Neural progenitor cell (in vitro differentiated cells): ENCODE measurements around the gene KLC1. TPM values are rescaled to one million over a fixed set of nuclear protein-coding genes. Genes with fewer than 3 reads are reported as not detected.

Source experiments
- DNase-seq: peaks from one replicate; pipeline ENCODE4 v3.0.0-alpha.2; 2016; ENCODE audit warnings: low spot score
- H2AFZ ChIP-seq: fragments of 200-600 bp; sonication (generic); replicated peaks from 2 replicates; pipeline ENCODE4 v1.6.1; 2016; ENCODE audit warnings: antibody characterized with exemption
- H3F3A ChIP-seq: fragments of 200-600 bp; sonication (generic); 2 replicates; pipeline ENCODE4 v1.6.1; 2016; ENCODE audit warnings: antibody characterized with exemption, low read depth
- H3K27ac ChIP-seq: fragments of 200-600 bp; sonication (generic); 2 replicates; pipeline ENCODE4 v1.5.1; 2016; ENCODE audit warnings: mild to moderate bottlenecking
- H3K27me3 ChIP-seq: fragments of 200-600 bp; sonication (generic); 2 replicates; pipeline ENCODE4 v1.6.1; 2016; ENCODE audit warnings: mild to moderate bottlenecking, moderate library complexity
- H3K36me3 ChIP-seq: fragments of 200-600 bp; sonication (generic); 2 replicates; pipeline ENCODE4 v1.5.1; 2016
- H3K4me1 ChIP-seq: fragments of 200-600 bp; sonication (generic); 2 replicates; pipeline ENCODE4 v1.6.1; 2016; ENCODE audit warnings: mixed run types
- H3K4me2 ChIP-seq: fragments of 200-600 bp; sonication (generic); 2 replicates; pipeline ENCODE4 v1.6.1; 2016
- H3K4me3 ChIP-seq: fragments of 200-600 bp; sonication (generic); 2 replicates; pipeline ENCODE4 v1.5.1; 2016
- H3K79me2 ChIP-seq: fragments of 200-600 bp; sonication (generic); 2 replicates; pipeline ENCODE4 v1.6.1; 2016; ENCODE audit warnings: low read depth
- H3K9ac ChIP-seq: fragments of 200-600 bp; sonication (generic); 2 replicates; pipeline ENCODE4 v1.6.1; 2016
- H3K9me3 ChIP-seq: fragments of 200-600 bp; sonication (generic); 2 replicates; pipeline ENCODE4 v1.5.1; 2016; ENCODE audit warnings: low read depth
- H4K20me1 ChIP-seq: fragments of 200-600 bp; sonication (generic); 2 replicates; pipeline ENCODE4 v1.6.1; 2016; ENCODE audit warnings: low read depth
- H3K27ac Mint-ChIP-seq: 3 replicates; pipeline ENCODE4 v1.8.0; 2021; ENCODE audit warnings: mixed read lengths
- H3K27me3 Mint-ChIP-seq: 2 replicates; pipeline ENCODE4 v1.8.0; 2022; ENCODE audit warnings: low read depth, mild to moderate bottlenecking, inconsistent platforms, moderate library complexity, mixed read lengths; ENCODE audit not compliant: insufficient read depth
- H3K36me3 Mint-ChIP-seq: 3 replicates; pipeline ENCODE4 v1.8.0; 2021; ENCODE audit warnings: mixed read lengths
- H3K4me1 Mint-ChIP-seq: 3 replicates; pipeline ENCODE4 v1.8.0; 2021; ENCODE audit warnings: mixed read lengths
- H3K4me3 Mint-ChIP-seq: 3 replicates; pipeline ENCODE4 v1.8.0; 2021; ENCODE audit warnings: mild to moderate bottlenecking, moderate library complexity, mixed read lengths
- H3K9me3 Mint-ChIP-seq: 3 replicates; pipeline ENCODE4 v1.8.0; 2020; ENCODE audit warnings: mixed read lengths
- CTCF ChIP-seq: fragments of 200-600 bp; sonication (generic); IDR thresholded peaks from 2 replicates; pipeline ENCODE4 v1.5.1; 2017; ENCODE audit warnings: antibody characterized with exemption, mild to moderate bottlenecking
- EZH2 ChIP-seq: fragments of 200-600 bp; sonication (generic); IDR thresholded peaks from 2 replicates; pipeline ENCODE4 v1.6.1; 2017; ENCODE audit warnings: antibody characterized with exemption, mild to moderate bottlenecking, moderate library complexity
- EZH2phosphoT487 ChIP-seq: fragments of 200-600 bp; sonication (generic); IDR thresholded peaks from 2 replicates; pipeline ENCODE4 v1.6.1; 2017; ENCODE audit warnings: antibody characterized with exemption
- total RNA-seq: library from RNA; depleted of rRNA; stranded (reverse); fragments of >200 nt; gene quantifications from 2 replicates; pipeline ENCODE4 v1.2.3, GENCODE V29; 2015; ENCODE audit warnings: low replicate concordance

The KLC1 gene
- total RNA-seq, 1 donor from 2014 or later, result 163 TPM

DNA sequence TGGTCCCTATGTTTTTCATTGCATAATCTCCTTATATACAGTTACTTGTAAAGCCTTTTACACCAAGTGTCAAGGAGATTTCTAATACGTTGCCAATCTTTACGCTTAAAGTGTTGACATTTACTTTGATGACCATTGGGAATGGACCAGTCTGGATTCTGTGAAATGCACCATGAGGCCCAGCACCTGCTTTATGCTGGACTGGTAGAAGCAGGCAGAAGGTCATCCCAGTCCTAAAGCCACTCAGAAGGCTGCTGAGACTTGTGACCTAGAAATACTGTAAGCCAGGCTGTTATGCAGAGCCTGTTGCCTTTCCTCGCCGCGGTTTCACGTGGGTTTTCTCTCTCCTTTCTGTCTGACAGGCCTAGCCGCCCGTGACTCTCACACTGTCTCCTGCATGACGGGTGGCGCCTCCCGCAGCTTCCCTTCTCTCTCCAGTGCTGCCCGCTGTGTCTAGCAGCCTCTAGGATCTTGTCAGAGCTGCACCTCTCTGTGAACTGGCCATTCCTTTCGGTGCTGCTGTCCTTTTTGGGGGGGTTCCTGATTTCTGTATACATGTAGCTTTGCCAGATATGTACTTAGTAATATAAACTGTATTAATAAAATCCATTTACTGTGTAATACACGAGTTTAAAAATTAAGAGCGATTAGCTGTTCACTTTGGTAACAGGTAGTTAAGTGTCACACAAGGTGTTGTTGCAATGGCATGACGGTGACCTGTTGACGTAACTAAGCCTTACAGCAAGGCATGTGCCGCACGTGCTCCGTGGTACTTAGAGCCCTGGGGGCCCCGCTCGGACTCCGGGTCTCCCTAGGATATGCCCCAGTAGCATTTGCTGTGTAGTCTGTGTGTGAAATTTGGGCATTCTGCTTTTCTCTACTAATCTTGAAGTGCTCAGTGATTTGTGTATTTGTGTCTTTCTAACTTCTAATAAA lies 56.5 kb downstream of the KLC1 start:
- H3K9me3 ChIP-seq, result no peaks in the 10 kb centered on the region
- no peak for TF ChIP-seq EZH2
- TF ChIP-seq CTCF, result no peak
- no peak for TF ChIP-seq EZH2phosphoT487
- H3K79me2 ChIP-seq, result no peaks in the 10 kb centered on the region
- Mint-ChIP-seq H3K27ac (peak overlapping the region; percentile 31), H3K36me3 (peaks cover 24% of the 10 kb centered on the region), H3K27me3 (no peaks in the 10 kb centered on the region), H3K9me3 (no peaks in the 10 kb centered on the region), H3K4me1 (peaks cover 2% of the 10 kb centered on the region), H3K4me3 (no peak overlapping the region)
- no peaks in the 10 kb centered on the region for H3F3A ChIP-seq
- no peak for DNase-seq
- H2AFZ ChIP-seq, result no peak overlapping the region
- H3K4me1 ChIP-seq, result no peaks in the 10 kb centered on the region
- no peak overlapping the region for H3K27ac ChIP-seq
- peaks cover 7% of the 10 kb centered on the region for H3K36me3 ChIP-seq
- no peak overlapping the region for H3K4me2 ChIP-seq
- peaks cover 20% of the 10 kb centered on the region for H4K20me1 ChIP-seq
- no peak overlapping the region for H3K9ac ChIP-seq
- H3K4me3 ChIP-seq, result no peak overlapping the region
- H3K27me3 ChIP-seq, result no peaks in the 10 kb centered on the region

- Histone ChIP-seq H3K9me3 (no peaks in the 10 kb centered on the region), H2AFZ (no peak overlapping the region), H3K27ac (no peak overlapping the region), H3K4me1 (no peaks in the 10 kb centered on the region), H3K4me2 (no peak overlapping the region), H3K79me2 (no peaks in the 10 kb centered on the region), H3K4me3 (no peak overlapping the region), H3F3A (no peaks in the 10 kb centered on the region), H3K36me3 (no peaks in the 10 kb centered on the region), H3K27me3 (no peaks in the 10 kb centered on the region), H4K20me1 (peaks cover 21% of the 10 kb centered on the region), H3K9ac (no peak overlapping the region)
- no peak overlapping the region for H3K4me3 Mint-ChIP-seq
- H3K27me3 Mint-ChIP-seq, result no peaks in the 10 kb centered on the region
- no peak for DNase-seq
- peaks cover 2% of the 10 kb centered on the region for H3K4me1 Mint-ChIP-seq
- H3K36me3 Mint-ChIP-seq, result peaks cover 18% of the 10 kb centered on the region
- H3K9me3 Mint-ChIP-seq, result no peaks in the 10 kb centered on the region
- TF ChIP-seq CTCF (no peak), EZH2phosphoT487 (no peak), EZH2 (no peak)
- no peak overlapping the region for H3K27ac Mint-ChIP-seq
These were observed 57.9 kb downstream of the KLC1 start for GRCh38 chr14:103686831-103687485.

DNA sequence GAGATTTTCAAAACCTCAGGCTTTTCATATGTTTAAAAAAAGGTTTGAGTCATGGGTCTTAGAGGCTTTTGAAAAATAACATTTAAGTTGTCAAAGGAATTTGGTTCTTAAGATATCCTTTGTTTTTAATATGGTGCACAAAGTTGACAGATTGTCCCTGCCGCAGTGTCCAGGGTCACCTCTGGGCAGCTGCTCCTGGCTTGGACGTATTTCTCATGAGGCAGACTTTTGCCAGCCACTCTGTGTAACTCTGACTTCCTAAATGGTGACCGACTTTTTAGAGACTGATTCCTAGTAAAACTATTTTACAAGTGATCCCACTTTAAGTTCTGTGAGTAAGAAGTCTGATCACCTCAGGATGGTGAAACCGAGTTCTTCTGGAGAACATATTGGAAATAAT lies 58.7 kb downstream of the KLC1 start:
- H3F3A ChIP-seq, result no peaks in the 10 kb centered on the region
- no peak overlapping the region for H2AFZ ChIP-seq
- no peak overlapping the region for H3K4me2 ChIP-seq
- Mint-ChIP-seq H3K9me3 (no peaks in the 10 kb centered on the region), H3K4me1 (peaks cover 2% of the 10 kb centered on the region), H3K4me3 (no peak overlapping the region), H3K36me3 (peaks cover 18% of the 10 kb centered on the region), H3K27ac (no peak overlapping the region), H3K27me3 (no peaks in the 10 kb centered on the region)
- DNase-seq, result no peak
- H3K4me1 ChIP-seq, result no peaks in the 10 kb centered on the region
- H3K27ac ChIP-seq, result no peak overlapping the region
- no peak overlapping the region for H3K4me3 ChIP-seq
- H3K27me3 ChIP-seq, result no peaks in the 10 kb centered on the region
- no peak overlapping the region for H3K9ac ChIP-seq
- H3K36me3 ChIP-seq, result no peaks in the 10 kb centered on the region
- no peaks in the 10 kb centered on the region for H3K79me2 ChIP-seq
- no peaks in the 10 kb centered on the region for H3K9me3 ChIP-seq
- H4K20me1 ChIP-seq, result peaks cover 22% of the 10 kb centered on the region
- no peak for TF ChIP-seq EZH2phosphoT487
- no peak for TF ChIP-seq CTCF
- no peak for TF ChIP-seq EZH2
